Glomerular visceral epithelial cell (primary cell): Measurements from ENCODE around the gene CDSN.
A peak's percentile ranks its signal among the peaks of the same experiment; 100 is the strongest.

ENCODE experiments used
- DNase-seq: peaks from one replicate; pipeline ENCODE4 v3.0.0-alpha.2; 2016; ENCODE audit errors: extremely low spot score

CDSN gene

GRCh38 chr6:31144970-31145340, 24.7 kb upstream of the CDSN start:
- DNase-seq = no peak

GRCh38 chr6:31144296-31144969, 24.2 kb upstream of the CDSN start:
- no peak for DNase-seq

GRCh38 chr6:31143148-31143547, 22.9 kb upstream of the CDSN start:
- DNase-seq = peak; percentile 93

- no peak for DNase-seq
These were observed 22.1 kb upstream of the CDSN start for GRCh38 chr6:31142361-31142761.

GRCh38 chr6:31140643-31141042, 20.4 kb upstream of the CDSN start:
- no peak for DNase-seq

GRCh38 chr6:31139599-31139998, 19.4 kb upstream of the CDSN start:
- peak; percentile 78 for DNase-seq

GRCh38 chr6:31138982-31139381, 18.7 kb upstream of the CDSN start, which contains the start of gene PSORS1C2:
TSS of gene PSORS1C2 (minus strand) at chr6:31139066. CDS start at chr6:31139026, 40 bp downstream.
- DNase-seq = no peak

- DNase-seq = no peak
These were observed 15.5 kb upstream of the CDSN start for GRCh38 chr6:31135710-31136109.

GRCh38 chr6:31132806-31133205, 12.6 kb upstream of the CDSN start:
- no peak for DNase-seq

- DNase-seq = no peak
These were observed 11.3 kb upstream of the CDSN start for GRCh38 chr6:31131595-31131994.

GRCh38 chr6:31130751-31131150, 10.5 kb upstream of the CDSN start:
- no peak for DNase-seq

- no peak for DNase-seq
These were observed 8.9 kb upstream of the CDSN start for GRCh38 chr6:31129130-31129529.

- DNase-seq = peak; percentile 68
These were observed 7.9 kb upstream of the CDSN start for GRCh38 chr6:31128093-31128676.

- no peak for DNase-seq
These were observed 6.3 kb upstream of the CDSN start for GRCh38 chr6:31126396-31127175.

- peak; percentile 52 for DNase-seq
These were observed 5.5 kb upstream of the CDSN start for GRCh38 chr6:31125586-31126363.

GRCh38 chr6:31125162-31125561, 4.9 kb upstream of the CDSN start:
- DNase-seq = peak; percentile 60

GRCh38 chr6:31122791-31123706, 2.8 kb upstream of the CDSN start:
- DNase-seq = peak; percentile 94

- DNase-seq = no peak
These were observed 1.0 kb upstream of the CDSN start for GRCh38 chr6:31121131-31121790.

- DNase-seq = no peak
These were observed 2.1 kb downstream of the CDSN start for GRCh38 chr6:31118178-31118577.

- no peak for DNase-seq
These were observed 3.4 kb downstream of the CDSN start for GRCh38 chr6:31116661-31117385.
